HG02763 (cell line): Measurements from ENCODE around the gene IGF2.
"Not testable (repeated sequence)": the region's sequence is repeated elsewhere in the genome, so short reads cannot be mapped to it uniquely, and the experiment has no call there.

Experiments used
- ATAC-seq: cut with Tn5 transposase; IDR thresholded peaks from one replicate; pipeline ENCODE4 v1.9.1; 2021; ENCODE audit warnings: mild to moderate bottlenecking, moderate library complexity; ENCODE audit not compliant: unreplicated experiment

The IGF2 gene

GRCh38 chr11:2139123-2139521 is at the start of gene IGF2:
IGF2 (minus strand) TSS chr11:2139389; CDS start chr11:2135523, 3,866 bp downstream.
- ATAC-seq, result no peak

- ATAC-seq, result no peak
These were observed 49.6 kb upstream of the IGF2 start for GRCh38 chr11:2188745-2189144.

GRCh38 chr11:2187280-2187707 is 48.1 kb upstream of the IGF2 start:
- no peak for ATAC-seq

GRCh38 chr11:2186669-2187279 is 47.6 kb upstream of the IGF2 start:
- ATAC-seq, result no peak

GRCh38 chr11:2185324-2186085 is 46.3 kb upstream of the IGF2 start:
- no peak for ATAC-seq

GRCh38 chr11:2182692-2183474 is 43.7 kb upstream of the IGF2 start:
- no peak for ATAC-seq

GRCh38 chr11:2182075-2182474 is 42.9 kb upstream of the IGF2 start:
- no peak for ATAC-seq

GRCh38 chr11:2180789-2181370 is 41.7 kb upstream of the IGF2 start:
- ATAC-seq, result no peak

GRCh38 chr11:2180347-2180746 is 41.2 kb upstream of the IGF2 start:
- no peak for ATAC-seq

GRCh38 chr11:2179516-2179915 is 40.3 kb upstream of the IGF2 start:
- no peak for ATAC-seq

GRCh38 chr11:2178906-2179494 is 39.8 kb upstream of the IGF2 start:
- no peak for ATAC-seq

- ATAC-seq, result not testable (repeated sequence)
These were observed 39.0 kb upstream of the IGF2 start for GRCh38 chr11:2178055-2178773.

GRCh38 chr11:2177076-2177475 is 37.9 kb upstream of the IGF2 start:
- no peak for ATAC-seq

GRCh38 chr11:2176389-2176900 is 37.3 kb upstream of the IGF2 start:
- no peak for ATAC-seq

- ATAC-seq, result no peak
These were observed 36.5 kb upstream of the IGF2 start for GRCh38 chr11:2175659-2176058.

- no peak for ATAC-seq
These were observed 35.2 kb upstream of the IGF2 start for GRCh38 chr11:2174361-2174760.

GRCh38 chr11:2173761-2174160 is 34.6 kb upstream of the IGF2 start:
- no peak for ATAC-seq

- no peak for ATAC-seq
These were observed 34.0 kb upstream of the IGF2 start for GRCh38 chr11:2173150-2173693.

GRCh38 chr11:2172676-2173075 is 33.5 kb upstream of the IGF2 start:
- ATAC-seq, result no peak

- ATAC-seq, result no peak
These were observed 32.4 kb upstream of the IGF2 start, which contains the start of gene TH for GRCh38 chr11:2171591-2172003. TH (minus strand) TSS chr11:2171815; CDS start chr11:2171786, 29 bp downstream.
